ENCODE measurements around the gene ALCAM.

The ALCAM gene

GRCh38 chr3:105542282-105543019 is 175.7 kb downstream of the ALCAM start:
- DNase-seq (ENCODE audit: low spot score): no peak
- Histone ChIP-seq H3K4me3 (no peak overlapping the region), H3K27ac (no peak overlapping the region)
- TF ChIP-seq CTCF (IDR thresholded peaks at IDR 0.05): no peak

- Histone ChIP-seq H3K4me3 (no peak overlapping the region), H3K27ac (no peak overlapping the region)
- TF ChIP-seq CTCF (IDR thresholded peaks at IDR 0.05): no peak
- DNase-seq (ENCODE audit: low spot score): no peak
Measured at GRCh38 chr3:105545051-105545450, 178.3 kb downstream of the ALCAM start.

GRCh38 chr3:105553851-105554250 is 187.1 kb downstream of the ALCAM start:
- Histone ChIP-seq H3K4me3 (no peak overlapping the region), H3K27ac (no peak overlapping the region)
- DNase-seq (ENCODE audit: low spot score): no peak
- TF ChIP-seq CTCF (IDR thresholded peaks at IDR 0.05): no peak

DNA sequence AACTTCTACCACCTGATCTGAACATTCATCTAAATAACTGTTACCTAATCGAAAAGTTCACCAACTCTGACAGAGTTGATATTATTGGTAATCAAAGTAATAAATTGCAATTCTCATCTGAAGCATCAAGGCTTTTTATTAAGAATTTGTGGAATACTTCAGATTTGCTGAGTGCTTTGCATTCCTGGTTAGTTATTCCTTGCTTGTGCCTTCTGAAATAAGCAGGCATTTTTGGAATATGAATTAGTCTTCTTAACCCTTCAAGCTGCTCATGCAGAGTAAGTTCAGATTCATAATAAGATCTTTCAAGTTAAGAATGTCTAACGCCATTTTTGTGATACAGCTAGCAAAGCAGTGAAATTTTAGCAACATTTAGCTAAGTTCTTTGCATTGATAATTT is 188.5 kb downstream of the ALCAM start:
- H3K4me3 ChIP-seq: no peak overlapping the region
- no peak overlapping the region for H3K27ac ChIP-seq
- no peak for DNase-seq (ENCODE audit: low spot score)
- no peak for TF ChIP-seq CTCF (IDR thresholded peaks at IDR 0.05)

GRCh38 chr3:105559856-105560255 is 193.1 kb downstream of the ALCAM start:
- no peak overlapping the region for H3K27ac ChIP-seq
- no peak overlapping the region for H3K4me3 ChIP-seq
- no peak for DNase-seq (ENCODE audit: low spot score)
- no peak for TF ChIP-seq CTCF (IDR thresholded peaks at IDR 0.05)

DNA sequence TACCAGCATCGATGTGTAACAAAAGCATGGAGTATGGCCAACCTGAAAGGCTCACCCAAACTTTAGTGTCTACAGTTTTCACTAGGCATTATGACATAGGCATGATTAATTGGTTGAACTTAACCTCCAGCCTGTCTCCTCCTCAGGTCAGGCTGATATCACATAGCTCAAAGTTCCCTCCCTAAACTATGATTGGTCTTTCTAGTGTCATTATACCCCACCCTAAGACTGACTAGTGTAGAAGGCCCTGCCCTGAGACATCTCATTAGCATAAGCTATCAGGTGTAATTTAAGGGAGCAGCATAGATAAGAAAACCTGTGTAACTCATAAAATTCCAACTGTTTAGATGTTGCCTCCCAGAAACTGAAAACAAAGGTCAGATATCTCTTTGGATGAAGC is 195.2 kb downstream of the ALCAM start:
- Histone ChIP-seq H3K4me3 (no peak overlapping the region), H3K27ac (no peak overlapping the region)
- no peak for TF ChIP-seq CTCF (IDR thresholded peaks at IDR 0.05)
- DNase-seq (ENCODE audit: low spot score): no peak

DNA sequence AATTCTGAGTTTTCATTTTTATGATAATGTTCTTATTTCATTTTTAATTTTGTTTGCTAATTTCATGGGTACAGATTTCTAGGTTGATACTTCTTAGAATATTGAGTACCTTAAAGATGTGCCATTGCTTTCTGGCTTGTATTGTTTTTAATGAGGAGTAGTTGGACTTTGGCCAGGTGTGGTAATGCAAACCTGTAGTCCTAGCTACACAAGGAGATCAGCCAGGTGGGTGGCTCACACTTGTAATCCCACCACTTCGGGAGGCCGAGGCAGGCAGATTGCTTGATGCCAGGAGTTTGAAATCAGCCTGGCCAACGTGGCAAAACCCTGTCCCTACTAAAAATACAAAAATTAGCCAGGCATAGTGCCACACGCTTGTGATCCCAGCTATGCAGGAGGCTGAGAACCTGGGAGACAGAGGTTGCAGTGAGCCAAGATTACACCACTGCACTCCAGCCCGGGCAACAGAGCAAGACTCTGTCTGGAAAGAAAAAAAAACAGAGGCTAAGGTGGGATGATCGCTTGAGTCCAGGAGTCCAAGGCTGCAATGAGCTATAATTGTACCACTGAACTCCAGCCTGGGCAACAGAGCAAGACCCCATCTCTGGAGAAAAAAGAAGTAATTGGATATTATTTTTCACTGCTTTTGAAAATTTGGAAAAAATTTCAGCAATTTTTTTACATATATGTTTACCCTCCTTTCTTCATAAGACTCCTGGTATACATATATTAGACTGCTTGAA is 198.0 kb downstream of the ALCAM start:
- no peak for TF ChIP-seq CTCF (IDR thresholded peaks at IDR 0.05)
- Histone ChIP-seq H3K4me3 (no peak overlapping the region), H3K27ac (no peak overlapping the region)
- DNase-seq (ENCODE audit: low spot score): no peak

Measured in coronary artery (tissue), 2 donors.